HepG2 (cell line): ENCODE data around the gene ABT1. TPM values are rescaled to one million over a fixed set of nuclear protein-coding genes. Genes with fewer than 3 reads are reported as not detected.
A peak's percentile ranks its signal among the peaks of the same experiment; 100 is the strongest.

Source experiments
- ATAC-seq: fragments of 200-7000 bp; cut with Tn5 transposase; 3 replicates; pipeline ENCODE4 v1.9.1; 2020; ENCODE audit warnings: mild to moderate bottlenecking, moderate library complexity
- BruUV-seq: library from RNA; stranded (reverse); fragments of 400-500 nt; replicated peaks from 2 replicates; lab custom pipeline; 2021; lab: Mats Ljungman, UMichigan
- CTCF ChIA-PET: fragments of 300-600 bp; formaldehyde crosslinking; extraction: SDS; loops from one replicate; lab custom pipeline; 2021; ENCODE audit warnings: low total read pairs, inconsistent platforms, low intra/inter-chr PET ratio; lab: Yijun Ruan, JAX
- POLR2A ChIA-PET: fragments of 350-600 bp; sonication (Branson Sonifier 250); formaldehyde crosslinking; loops from one replicate; lab custom pipeline; 2020; ENCODE audit warnings: antibody characterized with exemption, inconsistent platforms; lab: Yijun Ruan, JAX
- DNase-seq: peaks from one replicate; pipeline ENCODE4 v3.0.0-alpha.2; 2015; ENCODE audit warnings: low spot score
- FAIRE-seq: peaks from 3 replicates; lab custom pipeline; 2011; peaks lifted over from hg19 to GRCh38; lab: Jason Lieb, UNC
- H2AFZ ChIP-seq: one replicate; pipeline ENCODE4 v1.6.1; 2011; ENCODE audit warnings: low read length, inconsistent platforms
- H3K27ac ChIP-seq: fragments of 300-600 bp; 3 replicates; pipeline ENCODE4 v1.8.0; 2011; ENCODE audit warnings: mixed run types, mild to moderate bottlenecking, mixed read lengths, low read length, inconsistent platforms; ENCODE audit not compliant: insufficient read depth; ENCODE audit errors: extremely low read length
- H3K27me3 ChIP-seq, 2 experiments: fragments of 200-600 bp in 1 of 2; 2 replicates in 1 of 2; 3 replicates in 1 of 2; pipeline versions ENCODE4 v1.6.0 to v1.8.0; 2011; ENCODE audit warnings: low read length in 2 of 2, mild to moderate bottlenecking in 2 of 2, moderate library complexity in 2 of 2, inconsistent platforms in 1 of 2; ENCODE audit not compliant: insufficient read depth in 2 of 2, control insufficient read depth in 1 of 2
- H3K36me3 ChIP-seq, 2 experiments: fragments of 200-600 bp in 1 of 2; replicated peaks in 1 of 2; 2 replicates in 1 of 2; 3 replicates in 1 of 2; pipeline versions ENCODE4 v1.5.1 to v1.8.0; 2011; ENCODE audit warnings: low read length in 2 of 2, inconsistent platforms in 1 of 2; ENCODE audit not compliant: insufficient read depth in 2 of 2, control insufficient read depth in 1 of 2
- H3K4me1 ChIP-seq: 2 replicates; pipeline ENCODE4 v1.5.1; 2012; ENCODE audit warnings: low read length, inconsistent platforms; ENCODE audit not compliant: insufficient read depth
- H3K4me2 ChIP-seq: 2 replicates; pipeline ENCODE4 v1.6.0; 2011; ENCODE audit warnings: low read depth, low read length, inconsistent platforms
- H3K4me3 ChIP-seq, 3 experiments: fragments of 200-600 bp in 1 of 3; sonication (generic), shearing (Covaris generic) in 1 of 3; replicated peaks in 1 of 3; 2 replicates each; pipeline ENCODE4 v1.5.1; 2011 to 2016; ENCODE audit warnings: low read length in 3 of 3, inconsistent platforms in 2 of 3, low read depth in 2 of 3, mild to moderate bottlenecking in 2 of 3, control low read depth in 1 of 3, mixed read lengths in 1 of 3; ENCODE audit not compliant: insufficient read depth in 1 of 3
- H3K79me2 ChIP-seq: one replicate; pipeline ENCODE4 v1.6.1; 2011; ENCODE audit warnings: low read length, inconsistent platforms; ENCODE audit not compliant: insufficient read depth
- H3K9ac ChIP-seq: 2 replicates; pipeline ENCODE4 v1.6.0; 2011; ENCODE audit warnings: mild to moderate bottlenecking, low read depth, low read length, inconsistent platforms; ENCODE audit not compliant: insufficient read depth
- H3K9me3 ChIP-seq: 2 replicates; pipeline ENCODE4 v1.5.1; 2012; ENCODE audit warnings: mild to moderate bottlenecking, low read length
- H4K20me1 ChIP-seq: 2 replicates; pipeline ENCODE4 v1.6.0; 2011; ENCODE audit warnings: inconsistent platforms, mild to moderate bottlenecking, low read length, moderate library complexity; ENCODE audit not compliant: insufficient read depth
- AGO2 ChIP-seq: fragments of 200-400 bp; formaldehyde crosslinking; optimal IDR thresholded peaks from 2 replicates; pipeline ENCODE3; 2017; ENCODE audit warnings: mild to moderate bottlenecking, low read depth, low read length, moderate library complexity
- HNRNPLL ChIP-seq: fragments of 200-400 bp; formaldehyde crosslinking; IDR thresholded peaks from 2 replicates; pipeline ENCODE4 v1.6.1; 2017; ENCODE audit warnings: mild to moderate bottlenecking, low read depth, low read length; ENCODE audit not compliant: poor library complexity, severe bottlenecking
- RBFOX2 ChIP-seq: fragments of 200-400 bp; formaldehyde crosslinking; IDR thresholded peaks from 2 replicates; pipeline ENCODE4 v1.6.1; 2017; ENCODE audit warnings: low read depth, mild to moderate bottlenecking, low read length
- SATB2 ChIP-seq: sonication (generic); formaldehyde crosslinking; IDR thresholded peaks from 2 replicates; pipeline ENCODE4 v1.5.0; 2020; ENCODE audit warnings: missing genetic modification reagents
- TCF7 ChIP-seq: sonication (generic); IDR thresholded peaks from 2 replicates; pipeline ENCODE4 v1.6.1; 2016; ENCODE audit warnings: antibody characterized with exemption, low read depth
- U2AF2 ChIP-seq: fragments of 200-400 bp; formaldehyde crosslinking; IDR thresholded peaks from 2 replicates; pipeline ENCODE4 v1.6.1; 2017; ENCODE audit warnings: low read depth, mild to moderate bottlenecking, low read length
- YY1 ChIP-seq: IDR thresholded peaks from 2 replicates; pipeline ENCODE4 v1.6.1; 2011; ENCODE audit warnings: low read length, low read depth, moderate library complexity, mild to moderate bottlenecking; ENCODE audit not compliant: insufficient read depth, insufficient replicate concordance
- ZNF543 ChIP-seq: sonication (generic); formaldehyde crosslinking; IDR thresholded peaks from 2 replicates; pipeline ENCODE4 v1.4.0; 2020; ENCODE audit warnings: mild to moderate bottlenecking, missing genetic modification reagents
- ZNF788 ChIP-seq: sonication (generic); formaldehyde crosslinking; IDR thresholded peaks from 2 replicates; pipeline ENCODE4 v1.5.0; 2020; ENCODE audit warnings: mild to moderate bottlenecking, missing genetic modification reagents, borderline replicate concordance
- WGBS: methylation state at CpG from one replicate; pipeline ENCODE4 v1.1.6; 2017; ENCODE audit warnings: low lambda C conversion rate; 5-methylcytosine and 5-hydroxymethylcytosine counted together
- in situ Hi-C: cut with HindIII; loops from 2 replicates; pipeline ENCODE4 v1.10.0; 2017; ENCODE audit warnings: low pct_unique_long_range_greater_than_20kb; ENCODE audit not compliant: extremely low pct_ligation_motif_present
- intact Hi-C: fragments of 100-400 bp; cut with micrococcal nuclease; formaldehyde crosslinking; loops from one replicate; pipeline ENCODE4 v1.10.0; 2022; ENCODE audit not compliant: unreplicated experiment
- polyA plus RNA-seq, 8 experiments: library from polyadenylated mRNA; depleted of rRNA in 3 of 8; stranded (reverse) in 7 of 8; unstranded in 1 of 8; fragments of >200 nt; fragmentation: Illumina TruSeq in 4 of 8; extraction: Trizol in 4 of 8; gene quantifications; 2 replicates each; pipeline versions ENCODE4 v1.2.1 to v1.2.3, GENCODE V29; 2011 to 2016; ENCODE audit warnings: low read depth in 4 of 8, missing spikeins in 1 of 8, mixed read lengths in 1 of 8; ENCODE audit not compliant: insufficient read depth in 1 of 8
- total RNA-seq, 5 experiments: library from RNA; depleted of rRNA; stranded (reverse); fragments of >200 nt; fragmentation: Illumina TruSeq; extraction: Trizol; gene quantifications; 2 replicates each; pipeline ENCODE4 v1.2.3, GENCODE V29; 2016; ENCODE audit warnings: low read depth in 1 of 5
- TF ChIP-seq, protein P1 (sequence below): sonication (generic); formaldehyde crosslinking; IDR thresholded peaks from 2 replicates; pipeline ENCODE4 v1.8.1; 2023; ENCODE audit warnings: mild to moderate bottlenecking, missing genetic modification reagents
- TF ChIP-seq, protein P2 (sequence below): sonication (generic); formaldehyde crosslinking; IDR thresholded peaks from 2 replicates; pipeline ENCODE4 v1.5.1; 2020; ENCODE audit warnings: mild to moderate bottlenecking, missing genetic modification reagents, moderate library complexity

Gene ABT1
- total and polyA plus RNA-seq, 2 of the 13 experiments (the other 11 are each of a cell fraction or from before 2014, with no cell fraction given): 38.4 TPM

DNA sequence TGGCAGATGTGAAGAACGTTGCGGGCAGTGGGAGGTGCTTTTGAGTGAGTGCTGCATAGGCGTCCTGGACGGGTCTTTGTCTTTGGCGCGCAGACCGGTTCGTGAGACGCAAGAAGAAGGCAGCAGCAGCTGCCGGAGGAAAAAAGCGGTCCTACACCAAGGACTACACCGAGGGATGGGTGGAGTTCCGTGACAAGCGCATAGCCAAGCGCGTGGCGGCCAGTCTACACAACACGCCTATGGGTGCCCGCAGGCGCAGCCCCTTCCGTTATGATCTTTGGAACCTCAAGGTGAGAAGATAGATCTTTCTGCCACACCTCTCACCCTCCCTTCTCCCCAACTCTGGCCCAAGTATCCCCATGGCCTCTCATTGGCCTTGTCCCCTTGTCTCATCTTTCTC lies 1.1 kb downstream of the ABT1 start:
- peaks cover 31% of the 10 kb centered on the region for H3K4me1 ChIP-seq
- CTCF ChIA-PET: no interaction called here
- peak overlapping the region; percentile 95 for H3K4me2 ChIP-seq
- WGBS: 82% methylated on average over 21 of the region's 21 CpGs
- FAIRE-seq (no peak), ATAC-seq (no peak), DNase-seq (no peak)
- H3K27ac ChIP-seq: peak overlapping the region; percentile 80
- TF ChIP-seq, protein P1, sequence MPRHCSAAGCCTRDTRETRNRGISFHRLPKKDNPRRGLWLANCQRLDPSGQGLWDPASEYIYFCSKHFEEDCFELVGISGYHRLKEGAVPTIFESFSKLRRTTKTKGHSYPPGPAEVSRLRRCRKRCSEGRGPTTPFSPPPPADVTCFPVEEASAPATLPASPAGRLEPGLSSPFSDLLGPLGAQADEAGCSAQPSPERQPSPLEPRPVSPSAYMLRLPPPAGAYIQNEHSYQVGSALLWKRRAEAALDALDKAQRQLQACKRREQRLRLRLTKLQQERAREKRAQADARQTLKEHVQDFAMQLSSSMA (CRISPR knock-in tag): no peak
- TF ChIP-seq ZNF788 (CRISPR knock-in tag) (0 out of 2 replicates have a peak, but pooled peaks have one; percentile 39), ZNF543 (CRISPR knock-in tag) (no peak)
- H2AFZ ChIP-seq: no peak overlapping the region
- POLR2A ChIA-PET: no interaction called here
- BruUV-seq: no TSS peak
- peak overlapping the region; percentile 96 for H3K9ac ChIP-seq
- intact Hi-C loops: loop anchor here (2.0 kb wide), 1 partner anchor 47 kb away; no protein-coding TSS in a partner anchor
- H3K27me3 ChIP-seq: no peaks in the 10 kb centered on the region; a peak in 1 of 5 replicates
- no peaks in the 10 kb centered on the region for H4K20me1 ChIP-seq
- H3K36me3 ChIP-seq: peaks cover 4 to 19% of the 10 kb centered on the region in 2 experiments
- peaks cover 15% of the 10 kb centered on the region for H3K79me2 ChIP-seq
- peak overlapping the region; percentile 87 to 100 (median 88) for H3K4me3 ChIP-seq
- H3K9me3 ChIP-seq: no peaks in the 10 kb centered on the region
- in situ Hi-C loops: no loop called here

DNA sequence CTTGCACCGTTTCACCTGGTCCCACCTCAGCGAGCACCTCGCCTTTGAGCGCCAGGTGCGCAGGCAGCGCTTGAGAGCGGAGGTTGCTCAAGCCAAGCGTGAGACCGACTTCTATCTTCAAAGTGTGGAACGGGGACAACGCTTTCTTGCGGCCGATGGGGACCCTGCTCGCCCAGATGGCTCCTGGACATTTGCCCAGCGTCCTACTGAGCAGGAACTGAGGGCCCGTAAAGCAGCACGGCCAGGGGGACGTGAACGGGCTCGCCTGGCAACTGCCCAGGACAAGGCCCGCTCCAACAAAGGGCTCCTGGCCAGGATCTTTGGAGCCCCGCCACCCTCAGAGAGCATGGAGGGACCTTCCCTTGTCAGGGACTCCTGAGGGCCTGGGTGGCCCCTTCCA lies 1.5 kb downstream of the ABT1 start:
- DNase-seq (no peak), FAIRE-seq (no peak), ATAC-seq (no peak)
- Histone ChIP-seq H3K79me2 (peaks cover 15% of the 10 kb centered on the region), H3K4me2 (peak overlapping the region; percentile 95), H2AFZ (no peak overlapping the region), H3K9ac (peak overlapping the region; percentile 96; the same call in 1 of the 2 replicates), H3K27ac (no peak overlapping the region), H3K4me1 (peaks cover 31% of the 10 kb centered on the region), H4K20me1 (no peaks in the 10 kb centered on the region), H3K4me3 (peak overlapping the region in 2 of 3 experiments; percentile 87 to 100; a peak in 3 of 6 replicates), H3K36me3 (peaks cover 4 to 19% of the 10 kb centered on the region in 2 experiments), H3K27me3 (no peaks in the 10 kb centered on the region; a peak in 1 of 5 replicates), H3K9me3 (no peaks in the 10 kb centered on the region)
- CTCF ChIA-PET: no interaction called here
- WGBS: 97% methylated on average over 21 of the region's 22 CpGs
- POLR2A ChIA-PET: no interaction called here
- BruUV-seq: no TSS peak
- intact Hi-C loops (no loop called here), in situ Hi-C loops (no loop called here)
- TF ChIP-seq U2AF2 (no peak), RBFOX2 (peak; percentile 42; the same call in 1 of the 2 replicates), HNRNPLL (peak; percentile 15), TCF7 (no peak), SATB2 (CRISPR knock-in tag) (no peak), AGO2 (peak; percentile 61), YY1 (no peak)
- TF ChIP-seq, protein P2, sequence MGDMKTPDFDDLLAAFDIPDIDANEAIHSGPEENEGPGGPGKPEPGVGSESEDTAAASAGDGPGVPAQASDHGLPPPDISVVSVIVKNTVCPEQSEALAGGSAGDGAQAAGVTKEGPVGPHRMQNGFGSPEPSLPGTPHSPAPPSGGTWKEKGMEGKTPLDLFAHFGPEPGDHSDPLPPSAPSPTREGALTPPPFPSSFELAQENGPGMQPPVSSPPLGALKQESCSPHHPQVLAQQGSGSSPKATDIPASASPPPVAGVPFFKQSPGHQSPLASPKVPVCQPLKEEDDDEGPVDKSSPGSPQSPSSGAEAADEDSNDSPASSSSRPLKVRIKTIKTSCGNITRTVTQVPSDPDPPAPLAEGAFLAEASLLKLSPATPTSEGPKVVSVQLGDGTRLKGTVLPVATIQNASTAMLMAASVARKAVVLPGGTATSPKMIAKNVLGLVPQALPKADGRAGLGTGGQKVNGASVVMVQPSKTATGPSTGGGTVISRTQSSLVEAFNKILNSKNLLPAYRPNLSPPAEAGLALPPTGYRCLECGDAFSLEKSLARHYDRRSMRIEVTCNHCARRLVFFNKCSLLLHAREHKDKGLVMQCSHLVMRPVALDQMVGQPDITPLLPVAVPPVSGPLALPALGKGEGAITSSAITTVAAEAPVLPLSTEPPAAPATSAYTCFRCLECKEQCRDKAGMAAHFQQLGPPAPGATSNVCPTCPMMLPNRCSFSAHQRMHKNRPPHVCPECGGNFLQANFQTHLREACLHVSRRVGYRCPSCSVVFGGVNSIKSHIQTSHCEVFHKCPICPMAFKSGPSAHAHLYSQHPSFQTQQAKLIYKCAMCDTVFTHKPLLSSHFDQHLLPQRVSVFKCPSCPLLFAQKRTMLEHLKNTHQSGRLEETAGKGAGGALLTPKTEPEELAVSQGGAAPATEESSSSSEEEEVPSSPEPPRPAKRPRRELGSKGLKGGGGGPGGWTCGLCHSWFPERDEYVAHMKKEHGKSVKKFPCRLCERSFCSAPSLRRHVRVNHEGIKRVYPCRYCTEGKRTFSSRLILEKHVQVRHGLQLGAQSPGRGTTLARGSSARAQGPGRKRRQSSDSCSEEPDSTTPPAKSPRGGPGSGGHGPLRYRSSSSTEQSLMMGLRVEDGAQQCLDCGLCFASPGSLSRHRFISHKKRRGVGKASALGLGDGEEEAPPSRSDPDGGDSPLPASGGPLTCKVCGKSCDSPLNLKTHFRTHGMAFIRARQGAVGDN (CRISPR knock-in tag): peak; percentile 24; the same call in 1 of the 2 replicates
